HG03565 (cell line): ENCODE data around the gene ZYG11B.
"Not testable (repeated sequence)": the region's sequence is repeated elsewhere in the genome, so short reads cannot be mapped to it uniquely, and the experiment has no call there.

Experiments
- ATAC-seq: cut with Tn5 transposase; IDR thresholded peaks from one replicate; pipeline ENCODE4 v1.9.1; 2021; ENCODE audit warnings: mild to moderate bottlenecking, moderate library complexity; ENCODE audit not compliant: unreplicated experiment

ZYG11B gene

DNA sequence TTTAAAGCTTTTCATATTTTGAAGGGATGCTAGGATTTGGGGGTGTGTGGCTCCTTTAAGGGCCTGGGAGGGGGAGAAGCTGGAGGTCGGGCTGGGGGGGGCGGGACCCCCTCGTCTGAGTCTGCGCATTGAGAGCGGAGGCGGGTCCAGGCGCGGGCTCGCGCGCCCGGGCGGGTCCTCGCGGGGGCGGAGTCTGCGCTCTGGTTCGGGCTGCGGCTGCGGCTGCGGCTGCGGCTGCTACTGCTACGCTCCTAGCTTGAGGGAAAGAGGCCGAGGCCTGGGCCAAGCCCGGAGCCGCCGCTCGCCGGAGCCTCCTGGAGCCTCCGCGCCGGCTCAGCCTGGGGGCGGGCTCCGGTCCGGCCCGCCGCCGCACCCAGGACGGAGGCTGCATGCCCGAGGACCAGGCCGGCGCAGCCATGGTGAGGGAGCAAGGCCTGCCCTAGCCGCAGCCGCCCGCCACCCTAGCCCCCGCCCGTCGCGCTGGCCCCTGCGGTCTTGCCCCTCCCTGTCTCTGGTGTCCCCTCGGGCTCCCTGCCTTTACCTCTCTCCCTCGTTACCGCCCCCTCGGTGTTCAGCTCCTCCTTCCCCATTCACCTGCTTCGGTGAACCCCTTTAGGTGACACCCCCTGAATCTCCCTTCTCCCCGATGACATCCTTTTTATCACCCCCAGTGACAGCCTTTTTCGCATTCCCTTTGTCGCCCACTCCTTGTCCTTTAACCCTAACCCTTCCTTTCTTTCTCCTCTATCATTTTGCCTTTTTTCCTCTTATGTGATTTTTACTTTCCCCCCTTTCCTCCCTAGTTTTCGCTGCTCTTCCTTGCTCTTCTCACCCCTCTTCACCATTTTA is at the start of gene ZYG11B:
ZYG11B (plus strand) TSS at position 189 of the 849 bp plus-strand sequence; CDS start at position 390, 201 bp downstream.
- ATAC-seq, result peak; percentile 82

DNA sequence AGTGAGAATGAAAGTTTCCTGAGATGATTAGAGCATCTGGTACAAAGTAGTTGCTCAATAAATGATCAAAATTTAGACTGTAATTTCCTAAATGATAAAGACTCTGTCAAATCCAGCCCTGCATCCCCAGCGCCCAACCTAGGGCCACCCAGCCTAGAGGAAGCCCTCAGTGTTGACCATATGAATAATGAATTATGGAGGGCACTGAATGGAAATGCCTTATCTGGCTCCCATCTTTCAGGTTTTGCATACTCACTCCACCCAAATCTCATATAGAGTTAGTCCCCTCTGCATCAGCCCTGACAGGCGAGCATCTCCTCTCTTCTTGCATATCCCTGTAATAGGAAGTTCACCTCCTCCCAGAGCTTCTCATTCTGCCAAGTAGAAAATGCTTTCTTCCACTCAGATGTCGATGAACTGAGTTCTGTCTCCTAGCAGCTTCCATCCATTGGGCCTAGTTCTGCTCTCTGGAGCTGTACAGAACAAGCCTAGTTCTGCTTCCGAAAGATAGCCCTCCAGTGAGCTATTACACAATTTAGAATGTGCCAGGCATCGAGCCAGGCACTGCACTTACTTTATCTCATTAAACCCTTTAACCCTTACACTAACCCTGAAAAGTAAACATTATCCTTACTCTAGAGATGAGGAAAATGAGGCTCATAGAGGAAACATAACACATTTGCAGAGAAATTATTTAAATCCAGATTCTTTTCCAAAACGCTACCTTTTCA is 49.0 kb upstream of the ZYG11B start:
- no peak for ATAC-seq

DNA sequence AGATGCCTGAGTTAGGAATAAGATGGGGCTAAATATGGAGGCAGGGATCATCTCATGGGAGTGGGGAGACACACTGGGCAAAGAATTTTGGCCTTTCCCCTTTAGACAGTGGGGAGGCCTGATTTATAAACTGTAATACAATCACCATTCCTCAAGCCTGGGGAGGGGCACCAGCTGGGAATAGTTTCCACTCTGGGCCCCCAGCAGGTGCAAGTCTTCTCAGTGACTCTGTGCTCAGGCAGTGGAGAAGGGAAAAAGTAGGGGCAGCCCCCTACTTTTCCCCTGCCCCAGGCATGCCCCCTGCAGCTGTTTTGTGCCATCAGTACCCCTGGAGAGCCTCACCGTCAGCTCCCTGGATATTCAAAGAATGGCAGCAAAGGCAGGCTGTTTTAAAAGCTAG is 47.2 kb upstream of the ZYG11B start:
- no peak for ATAC-seq

DNA sequence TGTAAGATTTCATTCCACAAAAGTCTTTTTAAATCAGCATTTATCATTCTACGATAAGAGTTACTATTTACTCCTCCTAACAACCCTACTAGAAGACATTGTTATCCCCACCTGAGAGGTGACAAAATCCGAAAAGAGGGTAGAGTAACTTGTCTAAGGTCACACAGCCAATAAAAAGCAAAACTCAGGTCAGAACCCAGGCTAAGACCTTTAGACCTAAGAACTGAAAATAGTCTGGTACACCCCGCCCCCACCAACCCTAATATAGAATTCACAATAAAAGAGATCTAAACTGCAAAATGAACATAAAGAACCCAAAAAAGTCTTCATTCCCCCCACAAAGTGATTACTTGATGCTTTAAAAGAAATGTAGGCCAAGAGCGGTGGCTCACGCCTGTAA is 46.8 kb upstream of the ZYG11B start:
- ATAC-seq, result no peak

DNA sequence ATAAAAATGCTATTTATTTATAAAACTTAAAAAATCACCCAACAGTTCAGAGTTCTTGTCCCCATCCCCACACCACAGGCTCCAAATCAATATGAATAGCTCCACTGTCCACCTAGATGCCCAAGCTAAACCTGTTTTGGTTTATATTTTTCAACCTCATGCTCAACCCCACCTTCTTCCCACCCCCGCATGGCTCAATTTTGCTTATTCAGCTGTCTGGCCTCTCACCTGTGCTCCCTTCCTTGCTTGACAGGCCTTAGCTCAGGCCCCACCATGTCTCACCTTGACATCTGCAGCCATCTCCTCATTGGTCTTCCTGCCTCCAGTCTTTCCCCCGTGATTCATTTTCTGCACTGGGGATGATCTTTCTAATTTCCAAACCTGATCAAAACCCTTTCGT is 45.9 kb upstream of the ZYG11B start:
- ATAC-seq, result no peak

DNA sequence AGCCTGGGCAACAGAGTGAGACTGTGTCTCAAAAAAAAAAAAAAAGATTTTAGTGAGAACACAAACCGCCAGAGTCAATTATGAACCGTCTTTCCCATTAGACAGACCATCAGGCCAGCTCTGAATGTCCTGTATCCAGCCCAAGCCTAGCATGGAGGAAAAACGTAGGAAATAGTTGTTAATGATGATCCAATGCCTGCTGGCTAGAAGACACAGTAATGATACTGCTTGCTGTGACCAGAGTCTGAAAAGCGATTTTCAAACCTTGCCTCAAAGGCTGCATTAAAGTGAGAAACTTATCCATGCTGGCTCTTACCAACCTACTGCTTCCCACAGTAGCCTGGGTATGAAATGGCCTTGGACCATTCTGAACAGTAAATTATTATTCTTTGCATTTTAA is 45.1 kb upstream of the ZYG11B start:
- no peak for ATAC-seq

DNA sequence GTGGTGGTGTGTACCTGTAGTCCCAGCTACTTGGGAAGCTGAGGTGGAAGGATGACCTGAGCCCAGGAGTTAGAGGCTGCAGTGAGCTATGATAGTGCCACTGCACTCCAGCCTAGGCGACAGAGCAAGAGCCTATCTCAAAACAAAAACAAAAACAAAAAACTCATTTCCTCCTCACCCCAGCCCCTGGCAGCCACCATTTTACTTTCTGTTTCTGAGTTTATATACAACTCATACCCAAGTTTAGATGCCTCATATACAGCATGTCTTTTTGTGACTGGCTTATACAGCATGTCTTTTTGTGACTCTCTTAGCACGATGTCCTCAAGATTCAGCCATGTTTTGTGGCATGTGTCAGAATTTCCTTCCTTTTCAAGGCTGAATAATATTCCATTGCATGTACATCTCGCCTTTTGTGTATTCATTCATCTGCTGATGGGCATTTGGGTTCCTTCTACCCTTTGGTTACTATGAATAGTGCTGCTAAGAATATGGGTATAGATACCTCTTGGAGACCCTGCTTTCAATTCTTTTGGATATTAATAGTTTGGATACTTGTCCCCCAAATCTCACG is 42.8 kb upstream of the ZYG11B start:
- no peak for ATAC-seq

DNA sequence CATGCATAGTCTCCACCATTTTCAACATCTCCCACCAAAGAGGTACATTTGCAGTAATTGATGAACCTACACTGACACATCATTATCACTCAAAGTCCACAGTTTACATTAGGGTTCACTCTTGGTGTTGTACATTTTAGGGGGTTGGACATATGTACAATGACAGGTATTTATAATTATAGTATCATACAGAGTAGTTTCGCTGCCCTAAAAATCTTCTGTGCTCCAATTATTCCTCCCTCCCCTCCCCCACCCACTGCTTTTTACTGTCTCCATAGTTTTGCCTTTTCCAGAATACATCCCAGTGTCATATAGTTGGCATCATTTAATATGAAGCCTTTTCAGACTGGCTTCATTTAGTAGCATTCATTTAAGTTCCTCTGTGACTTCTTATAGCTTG is 41.7 kb upstream of the ZYG11B start:
- ATAC-seq, result no peak

DNA sequence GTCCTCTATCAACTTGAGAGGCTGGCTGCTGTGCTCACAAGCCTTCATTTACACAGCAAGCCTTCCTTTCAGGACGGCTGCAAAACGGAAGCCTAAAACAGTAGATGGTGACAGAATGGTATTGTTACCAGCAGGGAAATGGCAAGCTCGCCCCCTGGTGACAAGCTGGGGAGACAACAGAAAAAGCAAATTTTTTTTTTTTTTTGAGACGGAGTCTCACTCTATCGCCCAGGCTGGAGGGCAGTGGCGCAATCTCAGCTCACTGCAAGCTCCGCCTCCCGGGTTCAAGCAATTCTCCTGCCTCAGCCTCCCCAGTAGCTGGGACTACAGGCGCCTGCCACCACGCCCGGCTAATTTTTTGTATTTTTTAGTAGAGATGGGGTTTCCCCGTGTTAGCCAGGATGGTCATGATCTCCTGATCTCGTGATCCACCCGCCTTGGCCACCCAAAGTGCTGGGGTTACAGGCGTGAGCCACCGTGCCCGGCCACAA is 39.9 kb upstream of the ZYG11B start:
- ATAC-seq, result not testable (repeated sequence)

DNA sequence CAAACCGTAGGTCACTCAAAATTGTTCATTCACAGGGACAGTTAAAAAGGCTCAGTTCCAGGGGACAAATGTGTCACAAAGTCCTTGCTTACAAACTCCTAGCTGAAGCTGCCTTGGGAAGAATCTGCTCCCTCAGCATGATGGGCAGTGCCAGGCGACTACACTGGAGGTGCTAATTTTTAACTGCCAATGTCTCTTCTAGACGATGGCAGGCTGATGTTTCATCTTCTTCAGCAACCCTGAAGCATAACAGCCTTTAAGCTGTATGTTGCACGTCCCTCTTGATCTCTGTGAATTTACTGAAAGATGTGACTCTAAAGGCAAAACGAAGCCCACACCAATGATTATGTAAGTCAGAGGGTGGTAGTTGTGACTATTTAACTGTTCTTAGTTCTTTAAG is 39.4 kb upstream of the ZYG11B start:
- ATAC-seq, result no peak

DNA sequence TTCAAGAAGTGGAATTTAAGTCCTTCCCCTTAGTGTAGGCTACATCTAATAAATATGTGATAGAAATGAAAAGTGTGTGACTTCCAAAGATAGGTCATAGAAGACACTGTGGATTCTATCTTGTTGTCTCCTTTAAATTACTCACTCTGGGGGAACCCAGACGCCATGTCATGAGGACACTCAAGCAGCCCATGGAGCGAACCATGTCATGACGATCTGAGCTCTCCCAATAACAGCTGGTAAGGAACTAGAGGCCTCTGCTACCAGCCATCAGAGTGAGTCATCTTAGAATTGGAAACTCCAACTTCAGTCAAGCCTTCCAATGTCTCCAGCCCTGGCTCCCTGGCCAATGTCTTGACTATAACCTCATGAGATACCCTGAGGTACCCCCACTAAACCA is 34.4 kb upstream of the ZYG11B start:
- ATAC-seq, result no peak

DNA sequence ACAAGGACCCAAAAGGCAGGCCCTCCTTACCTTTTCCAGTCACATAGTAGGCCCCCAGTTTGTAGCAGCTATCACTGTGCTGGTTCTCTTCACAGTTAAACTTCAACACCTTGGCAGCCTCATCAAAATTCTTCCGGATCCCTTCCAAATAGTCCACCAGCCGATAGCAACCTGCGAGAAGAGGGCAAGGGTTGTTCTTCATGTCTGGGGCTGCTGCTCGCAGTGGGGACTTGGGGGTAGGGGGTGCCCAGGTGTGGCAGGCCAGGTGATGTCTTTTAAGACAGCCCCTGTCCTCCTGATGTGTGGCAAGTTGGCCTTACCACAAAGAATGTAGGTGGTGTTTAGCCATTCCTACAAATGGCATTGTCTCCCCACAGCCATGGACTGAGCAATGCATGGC is 33.6 kb upstream of the ZYG11B start:
- ATAC-seq, result no peak

DNA sequence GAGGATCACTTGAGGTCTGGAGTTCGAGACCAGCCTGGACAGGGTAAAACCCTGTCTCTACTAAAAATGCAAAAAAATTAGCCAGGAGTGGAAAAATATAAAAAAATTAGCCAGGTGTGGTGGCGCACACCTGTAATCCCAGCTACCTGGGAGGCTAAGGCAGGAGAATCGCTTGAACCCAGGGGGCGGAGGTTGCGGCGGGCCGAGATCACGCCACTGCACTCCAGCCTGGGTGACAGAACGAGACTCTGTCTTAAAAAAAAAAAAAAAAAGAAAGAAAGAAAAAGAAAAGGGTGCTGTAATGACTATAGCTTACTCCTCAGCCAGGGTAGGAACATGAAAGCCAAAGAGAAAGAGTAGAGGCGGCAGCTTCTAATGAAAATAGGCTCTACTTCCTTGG is 32.9 kb upstream of the ZYG11B start:
- ATAC-seq, result not testable (repeated sequence)

DNA sequence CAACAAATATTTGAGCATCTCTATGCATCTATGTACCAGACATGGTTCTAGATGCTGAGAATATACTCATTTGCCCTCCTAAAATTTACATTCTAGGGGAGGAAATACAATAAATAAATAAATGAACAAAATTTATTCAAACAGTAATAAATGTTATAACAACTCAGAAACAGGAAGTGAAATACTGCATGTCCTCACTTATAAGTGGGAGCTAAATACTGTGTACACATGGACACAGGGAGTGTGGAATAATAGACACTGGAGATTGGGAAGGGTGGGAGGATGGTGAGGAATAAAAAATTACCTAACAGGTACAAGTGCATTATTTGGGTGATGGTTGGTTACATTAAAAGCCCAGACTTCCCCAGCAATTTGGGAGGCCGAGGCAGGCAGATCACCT is 32.4 kb upstream of the ZYG11B start:
- ATAC-seq, result no peak

DNA sequence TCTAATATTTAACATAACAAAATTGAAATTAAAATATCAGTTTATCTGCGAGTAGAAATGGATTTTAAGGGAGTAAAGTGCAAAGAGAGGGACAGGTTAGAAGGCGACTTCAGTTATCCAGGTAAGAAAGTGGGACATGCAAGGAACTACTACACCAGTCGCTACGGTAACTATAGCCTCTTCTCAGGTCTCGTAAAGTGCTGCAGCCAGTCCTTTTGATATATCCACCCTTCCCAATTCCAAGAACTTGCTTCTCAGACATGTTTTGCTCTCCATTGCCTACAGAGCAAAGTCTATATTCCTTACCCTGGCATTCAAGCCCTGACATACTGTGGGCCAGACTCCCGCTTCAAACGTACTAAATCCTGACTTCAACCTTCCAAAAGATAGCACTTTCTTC is 30.6 kb upstream of the ZYG11B start:
- ATAC-seq, result no peak

DNA sequence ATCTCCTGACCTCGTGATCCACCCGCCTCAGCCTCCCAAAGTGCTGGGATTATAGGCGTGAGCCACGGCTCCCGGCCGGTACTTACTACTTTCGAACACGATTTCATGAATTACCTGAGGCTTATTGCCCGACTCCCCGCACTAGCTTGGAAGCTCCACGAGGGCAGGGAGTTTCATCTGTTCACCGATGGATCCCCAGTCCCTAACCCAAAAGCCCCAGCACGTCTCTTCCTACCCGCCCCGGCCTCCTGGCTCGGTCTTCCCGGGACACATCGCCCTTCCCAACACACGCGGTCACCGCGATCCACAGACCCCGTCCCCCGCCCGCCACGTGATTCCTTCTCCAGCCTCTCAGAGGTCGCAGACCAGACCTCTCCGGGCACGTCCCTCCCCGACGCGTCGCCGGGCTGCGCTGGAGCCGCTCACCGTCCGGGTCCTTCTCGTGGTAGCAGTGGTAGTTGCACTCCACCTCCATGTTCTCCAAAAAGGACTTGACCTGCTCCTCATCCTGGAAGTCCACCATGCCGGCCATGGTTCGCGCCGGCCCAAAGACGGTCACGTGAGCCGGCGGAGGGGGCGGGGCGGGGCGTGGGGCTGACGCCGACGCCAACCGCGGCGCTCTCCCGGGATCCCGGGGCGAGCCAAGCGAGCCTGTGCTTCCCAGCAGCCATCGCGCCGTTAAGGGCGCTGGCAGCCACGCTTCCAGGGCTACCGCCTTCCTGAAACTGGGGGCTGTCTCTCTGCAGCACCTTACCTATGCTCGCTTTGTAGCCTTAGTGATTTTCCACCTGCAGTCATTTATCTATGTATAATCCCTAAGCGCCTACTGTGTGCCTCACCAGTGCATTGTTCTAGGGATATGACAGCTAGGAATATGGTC is 28.2 kb upstream of the ZYG11B start, which contains the start of gene COA7:
COA7 (minus strand) TSS at position 553 of the 880 bp plus-strand sequence; CDS start at position 532, 21 bp downstream.
- peak; percentile 30 for ATAC-seq

DNA sequence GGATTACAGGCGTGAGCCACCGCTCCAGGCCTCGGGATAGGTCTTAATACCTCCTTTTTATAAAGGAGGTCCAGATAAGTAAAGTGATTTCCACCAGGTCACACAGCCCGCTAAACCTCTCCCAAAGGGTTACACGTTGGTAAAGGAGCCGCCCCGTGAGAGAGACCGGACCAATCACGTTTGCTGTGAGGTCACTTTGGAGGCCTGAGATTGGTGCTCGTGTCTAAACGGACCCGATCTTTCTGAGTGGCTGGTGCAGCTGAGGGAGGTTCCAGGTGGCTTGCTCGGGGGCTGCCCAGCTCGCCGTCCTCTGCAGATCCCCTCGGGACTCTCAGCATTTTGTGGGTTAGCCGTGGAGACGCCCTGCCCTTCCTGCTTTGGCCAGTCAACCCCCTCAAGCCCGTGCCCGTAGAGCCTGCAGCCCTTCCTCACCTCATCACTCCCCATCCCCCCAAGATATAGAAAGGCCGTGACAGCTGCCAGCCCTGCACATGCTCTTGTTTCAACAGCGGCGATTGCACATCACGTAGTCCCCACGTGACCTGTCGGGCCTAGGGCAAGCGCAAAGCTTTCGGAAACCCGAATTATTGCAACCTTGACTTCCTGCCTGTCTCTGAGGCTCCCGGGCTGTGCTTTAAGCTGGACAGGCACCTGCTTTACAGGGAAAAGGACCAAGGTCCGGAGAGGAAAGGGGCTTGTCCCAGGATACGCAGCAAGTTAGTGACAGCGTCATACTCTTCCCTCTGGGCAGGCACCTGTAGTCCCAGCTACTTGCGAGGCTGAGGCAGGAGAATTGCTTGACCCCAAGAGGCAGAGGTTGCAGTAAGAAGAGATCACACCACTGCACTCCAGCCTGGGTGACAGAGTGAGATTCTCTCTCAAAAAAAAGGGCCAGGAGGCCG is 23.1 kb upstream of the ZYG11B start:
- ATAC-seq, result peak; percentile 88

DNA sequence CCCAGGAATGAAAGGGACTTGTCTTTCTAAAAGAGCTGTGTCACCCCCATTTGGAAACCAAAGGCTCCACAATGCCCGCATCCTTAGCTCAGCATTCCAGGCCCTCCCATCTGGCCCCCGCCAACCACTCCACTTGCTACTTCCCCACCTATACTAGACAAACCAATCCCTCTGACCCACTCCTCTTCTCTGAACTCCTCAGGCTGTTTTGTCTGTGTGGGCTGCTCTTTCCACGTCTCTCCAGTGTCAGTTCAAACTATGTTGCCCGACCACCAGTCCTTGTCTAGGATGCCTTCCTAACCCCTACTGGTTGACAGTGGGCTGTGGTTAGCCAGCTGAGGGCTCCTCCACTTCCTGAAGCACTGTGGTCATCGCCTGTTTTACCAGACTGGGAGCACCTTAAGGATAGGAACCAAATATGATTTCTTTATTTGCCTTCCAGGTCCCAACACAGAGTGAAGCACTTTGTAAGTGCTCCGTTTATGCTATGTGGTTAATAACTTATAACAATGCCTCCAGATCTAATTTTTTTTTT is 20.1 kb upstream of the ZYG11B start:
- ATAC-seq, result no peak
